ENCODE measurements around the gene NOC3L. TPM values are rescaled to one million over a fixed set of nuclear protein-coding genes. Genes with fewer than 3 reads are reported as not detected.

Gene NOC3L
- total RNA-seq, 1 experiment from 2014 or later, result 48.3 TPM

Other genes starting within 250 kb of the NOC3L start
- gene TBC1D12, start 39.6 kb upstream of the NOC3L start, total RNA-seq (2014; rRNA removed; shearing (Covaris generic)), result 12.1 and 22.3 TPM in 2 replicates
- gene HELLS, start 182.8 kb upstream of the NOC3L start, total RNA-seq (2014; rRNA removed; shearing (Covaris generic)), result 150 and 162 TPM in 2 replicates

Measured in SJSA1 (cell line).